GM19023 (cell line): ENCODE measurements around the gene PKNOX1.
"Not testable (repeated sequence)": the region's sequence is repeated elsewhere in the genome, so short reads cannot be mapped to it uniquely, and the experiment has no call there.

Source experiments
- ATAC-seq: cut with Tn5 transposase; IDR thresholded peaks from one replicate; pipeline ENCODE4 v1.9.1; 2021; ENCODE audit warnings: mild to moderate bottlenecking, moderate library complexity; ENCODE audit not compliant: unreplicated experiment

Gene PKNOX1

DNA sequence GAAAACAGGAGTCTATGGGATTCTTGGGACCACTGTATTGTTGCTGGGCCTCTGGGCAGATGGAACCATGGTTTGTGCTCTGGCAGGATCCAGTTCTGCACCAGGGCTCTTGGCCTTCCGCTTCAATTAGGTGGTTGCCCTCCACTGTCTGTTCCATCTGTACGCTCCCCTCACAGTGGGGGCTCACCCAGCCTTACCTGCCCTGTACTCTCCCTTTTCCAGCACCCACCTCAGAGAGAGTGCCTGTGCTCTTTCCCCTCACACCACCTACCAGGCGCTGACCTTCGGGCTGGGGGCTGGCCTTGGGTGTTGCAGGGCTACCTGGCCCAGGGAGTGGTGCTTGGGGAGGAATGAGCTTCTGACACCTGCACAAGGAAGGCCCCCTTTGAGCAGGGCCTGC is 7.5 kb downstream of the PKNOX1 start:
- ATAC-seq: no peak

DNA sequence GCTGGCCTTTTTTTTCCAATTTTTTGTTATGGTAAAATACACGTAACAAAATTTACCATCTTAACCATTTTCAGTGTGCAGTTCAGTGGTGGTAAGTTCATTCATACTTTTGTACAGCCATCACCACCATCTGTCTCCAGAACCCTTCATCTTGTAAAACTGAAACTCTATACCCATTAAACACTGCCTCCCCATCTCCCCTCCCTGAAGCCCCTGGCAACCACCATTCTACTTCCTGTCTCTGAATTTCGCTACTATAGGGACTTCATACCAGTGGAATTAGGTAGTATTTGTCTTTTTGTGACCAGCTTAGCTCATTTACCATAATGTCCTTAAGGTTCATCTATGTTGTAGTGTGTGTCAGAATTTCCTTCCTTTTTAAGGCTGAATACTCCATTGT is 8.7 kb downstream of the PKNOX1 start:
- ATAC-seq: no peak

DNA sequence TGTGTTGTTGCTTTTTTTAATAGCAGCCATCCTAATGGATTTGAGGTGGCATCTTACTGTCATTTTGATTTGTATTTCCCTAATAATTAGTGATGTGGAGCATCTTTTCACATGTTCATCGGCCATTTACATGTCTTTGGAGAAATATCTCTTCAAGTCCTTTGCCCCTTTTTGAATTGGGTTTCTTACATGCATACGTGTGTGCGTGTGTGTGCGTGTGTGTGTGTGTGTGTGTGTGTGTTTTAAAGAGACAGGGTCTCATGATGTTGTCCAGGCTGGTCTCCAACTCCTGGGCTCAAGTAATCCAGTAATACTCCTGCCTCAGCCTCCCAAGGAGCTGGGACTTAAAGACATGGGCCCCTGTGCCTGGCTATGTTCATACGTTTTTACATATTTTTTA is 9.5 kb downstream of the PKNOX1 start:
- ATAC-seq: no peak

DNA sequence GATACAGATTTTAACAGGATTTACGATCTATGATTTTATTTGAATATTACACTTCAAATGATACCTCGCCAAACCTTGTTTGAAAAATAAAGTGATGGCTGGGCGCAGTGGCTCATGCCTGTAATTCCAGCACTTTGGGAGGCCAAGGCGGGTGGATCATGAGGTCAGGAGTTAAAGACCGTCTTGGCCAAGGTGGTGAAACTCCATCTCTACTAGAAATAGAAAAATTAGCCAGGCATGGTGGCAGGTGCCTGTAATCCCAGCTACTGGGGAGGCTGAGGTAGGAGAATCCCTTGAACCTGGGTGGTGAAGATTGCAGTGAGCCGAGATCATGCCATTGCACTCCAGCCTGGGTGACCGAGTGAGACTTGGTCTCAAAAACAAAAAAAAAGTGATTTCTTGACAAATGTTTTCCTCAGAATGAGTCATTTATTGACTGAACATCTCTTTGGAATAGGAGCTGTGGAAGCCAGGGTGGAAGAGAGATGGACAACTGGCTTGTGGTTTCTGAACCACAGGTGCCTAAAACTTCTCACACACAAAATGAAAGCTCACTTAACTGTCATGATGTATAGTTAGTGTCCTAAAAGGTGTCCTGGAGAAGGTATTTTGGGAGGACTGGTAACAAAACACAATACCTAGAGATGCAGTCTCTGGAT is 11.9 kb downstream of the PKNOX1 start:
- no peak for ATAC-seq

DNA sequence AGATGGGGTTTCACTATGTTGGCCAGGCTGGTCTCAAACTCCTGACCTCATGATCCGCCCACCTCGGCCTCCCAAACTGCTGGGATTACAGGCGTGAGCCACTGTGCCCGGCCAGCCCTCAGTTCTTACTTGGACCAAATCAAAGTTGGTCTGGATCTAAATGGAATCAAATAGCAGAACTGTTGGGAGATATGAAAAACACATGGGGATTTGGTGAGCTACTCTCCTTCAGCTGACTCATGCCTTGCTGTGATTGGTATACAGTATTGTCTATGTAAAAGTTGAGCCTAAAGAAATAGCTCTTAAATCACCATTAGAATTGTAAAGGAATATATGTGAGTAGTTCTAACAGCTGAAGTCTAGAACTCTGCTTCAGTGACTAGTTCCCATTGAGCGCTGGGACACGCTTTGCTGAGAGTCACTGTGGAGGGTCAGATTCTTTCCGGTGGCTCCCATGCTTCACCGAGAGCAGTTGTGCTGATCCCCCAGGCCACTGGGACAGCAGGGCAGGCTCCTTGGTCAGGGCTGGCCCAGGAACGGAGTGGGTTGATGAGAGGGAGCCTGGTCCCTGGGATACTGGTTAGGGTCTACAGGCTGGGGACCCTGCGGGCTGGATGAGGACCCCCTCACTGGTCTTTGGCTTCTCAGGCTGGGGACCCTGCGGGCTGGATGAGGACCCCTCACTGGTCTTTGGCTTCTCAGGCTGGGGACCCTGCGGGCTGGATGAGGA is 14.0 kb downstream of the PKNOX1 start:
- no peak for ATAC-seq

DNA sequence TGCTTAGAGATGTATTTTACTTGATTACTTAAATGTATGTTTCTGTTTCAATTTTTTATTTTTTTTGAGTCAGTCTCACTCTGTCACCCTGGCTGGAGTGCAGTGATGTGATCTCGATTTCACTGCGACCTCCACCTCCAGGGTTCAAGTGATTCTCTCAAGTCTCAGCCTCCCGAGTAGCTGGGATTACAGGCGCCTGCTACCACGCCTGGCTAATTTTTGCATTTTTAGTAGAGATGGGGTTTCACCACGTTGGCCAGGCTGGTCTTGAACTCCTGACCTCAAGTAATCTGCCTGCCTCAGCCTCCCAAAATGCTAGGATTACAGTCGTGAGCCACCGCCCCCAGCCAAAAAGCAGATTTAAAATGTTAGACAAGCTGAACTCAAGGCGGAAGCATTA is 15.0 kb downstream of the PKNOX1 start:
- not testable (repeated sequence) for ATAC-seq

DNA sequence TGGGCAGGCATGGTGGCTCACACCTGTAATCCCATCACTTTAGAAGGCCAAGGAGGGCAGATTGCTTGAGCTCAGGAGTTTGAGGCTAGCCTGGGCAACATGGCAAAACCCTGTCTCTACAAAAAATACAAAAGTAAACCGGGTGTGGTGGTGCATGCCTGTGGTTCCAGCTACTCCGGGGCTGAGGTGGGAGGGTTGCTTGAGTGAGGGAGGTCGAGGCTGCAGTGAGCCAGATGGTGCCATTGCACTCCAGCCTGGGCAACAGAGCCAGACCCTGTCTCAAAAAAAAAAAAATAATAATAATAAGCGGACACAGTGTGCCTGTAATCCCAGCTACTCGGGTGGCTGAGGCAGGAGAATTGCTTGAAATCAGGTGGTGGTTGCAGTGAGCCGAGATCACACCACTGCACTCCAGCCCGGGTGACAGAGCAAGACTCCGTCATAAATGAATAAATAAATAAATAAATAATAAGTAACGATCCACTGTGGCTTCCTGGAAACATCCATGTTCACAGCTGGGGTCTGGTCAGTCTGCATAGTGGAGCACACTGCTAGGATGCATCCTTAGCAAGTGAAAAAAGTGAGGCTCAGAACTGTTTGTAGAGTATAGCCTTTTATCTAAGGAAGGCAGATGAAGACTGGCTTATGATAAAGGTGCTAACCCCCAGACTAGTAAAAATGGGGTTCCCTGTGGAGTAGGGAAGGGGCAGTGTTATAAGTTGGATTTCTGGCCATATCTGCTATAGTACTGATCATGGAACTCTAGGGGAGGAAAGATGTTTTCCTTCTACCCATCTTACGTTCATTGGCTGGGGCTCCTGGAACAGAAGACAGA is 15.7 kb downstream of the PKNOX1 start:
- ATAC-seq: no peak

DNA sequence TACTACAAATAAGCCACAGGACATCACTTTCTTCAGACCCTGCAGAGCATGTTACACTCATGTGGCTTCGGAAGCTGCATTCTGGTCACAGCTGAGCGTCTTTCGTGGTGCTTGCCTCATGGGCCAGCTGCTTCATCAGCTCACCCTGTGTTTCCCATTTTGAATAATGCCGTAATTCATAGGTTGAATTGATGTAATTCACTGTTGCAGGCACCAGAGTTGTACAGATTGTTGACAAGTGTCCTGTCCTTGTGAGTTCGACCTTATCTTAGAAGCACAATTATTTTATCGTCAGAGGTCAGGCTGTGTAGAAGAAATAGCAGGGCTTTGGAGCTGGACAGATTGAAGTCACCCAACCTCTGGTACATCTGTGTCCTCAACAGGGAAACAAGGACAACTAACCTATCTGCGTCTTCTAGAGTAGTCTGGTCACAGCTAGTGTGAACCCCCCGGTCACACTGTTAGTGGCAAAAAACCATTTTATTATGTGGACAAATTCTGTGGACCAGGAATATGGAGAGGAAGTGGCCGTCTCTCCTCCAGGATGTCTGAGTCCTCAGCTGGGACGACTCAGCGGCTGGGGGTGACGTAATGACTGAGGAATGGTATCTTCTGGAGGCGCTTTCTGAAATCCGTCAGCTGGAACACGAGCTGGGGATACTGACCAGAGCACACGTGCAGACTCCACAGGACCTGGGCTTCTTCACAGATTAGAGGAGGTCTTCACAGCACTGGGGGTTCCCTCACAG is 17.8 kb downstream of the PKNOX1 start:
- ATAC-seq: no peak

DNA sequence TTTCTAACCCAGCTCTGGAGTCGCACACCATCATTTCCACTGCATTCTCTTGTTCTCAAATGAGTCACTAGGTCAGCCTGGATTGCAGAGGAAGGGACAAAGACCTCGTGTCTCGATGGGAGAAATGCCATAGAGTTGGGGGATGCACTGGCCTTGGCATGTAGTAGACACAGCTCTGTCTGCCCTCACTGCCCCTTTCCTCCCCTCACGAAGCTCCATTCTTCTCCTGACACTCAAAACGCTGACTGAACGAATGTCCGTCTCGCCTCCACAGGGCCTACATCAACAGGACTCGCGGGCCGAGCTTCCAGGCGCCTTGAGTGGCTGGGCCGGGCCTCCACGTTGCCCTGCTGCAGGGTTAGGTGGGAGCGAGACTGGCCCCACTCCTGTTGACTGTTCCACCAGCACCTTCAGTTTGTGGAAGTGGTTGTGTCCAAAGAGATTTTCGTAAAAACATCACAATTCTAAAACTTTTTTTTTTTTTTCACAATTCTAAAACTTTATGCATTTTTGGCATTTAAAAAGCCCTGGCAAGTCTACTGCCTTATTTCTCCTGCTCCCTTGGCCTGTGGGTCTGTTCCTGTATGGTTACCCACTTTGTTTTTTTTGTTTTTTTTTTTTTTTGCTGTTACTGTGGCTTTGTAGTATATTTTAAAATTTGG is 18.8 kb downstream of the PKNOX1 start:
- ATAC-seq: no peak

DNA sequence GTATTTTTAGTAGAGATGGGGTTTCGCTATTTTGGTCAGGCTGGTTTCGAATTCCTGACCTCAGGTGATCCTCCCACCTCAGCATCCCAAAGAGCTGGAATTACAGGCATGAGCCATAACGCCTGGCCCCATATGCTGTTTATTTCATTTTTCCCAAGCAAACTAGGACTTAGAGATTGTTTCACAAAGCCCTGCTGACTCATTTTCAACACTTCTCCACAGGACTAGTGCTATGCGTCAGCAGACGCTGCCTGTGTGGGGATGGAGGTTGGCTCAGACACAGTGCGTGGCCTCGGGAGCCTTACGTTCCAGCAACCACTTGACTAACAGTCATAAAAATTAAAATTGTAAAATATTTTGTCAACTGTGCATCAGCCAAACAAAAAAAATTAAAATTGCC is 22.7 kb downstream of the PKNOX1 start:
- no peak for ATAC-seq

DNA sequence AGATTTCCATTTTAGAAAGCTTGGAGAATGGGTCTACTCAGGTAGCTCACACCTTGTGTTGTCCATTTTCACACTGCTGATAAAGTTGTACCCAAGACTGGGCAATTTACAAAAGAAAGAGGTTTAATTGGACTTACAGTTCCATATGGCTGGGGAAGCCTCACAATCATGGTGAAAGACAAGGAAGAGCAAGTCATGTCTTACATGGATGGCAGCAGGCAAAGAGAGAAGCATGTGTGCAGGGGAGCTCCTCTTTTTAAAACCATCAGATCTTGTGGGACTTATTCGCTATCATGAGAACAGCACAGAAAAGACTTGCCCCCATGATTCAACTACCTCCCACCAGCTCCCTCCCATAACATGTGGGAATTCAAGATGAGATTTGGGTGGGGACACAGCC is 23.6 kb downstream of the PKNOX1 start:
- not testable (repeated sequence) for ATAC-seq

DNA sequence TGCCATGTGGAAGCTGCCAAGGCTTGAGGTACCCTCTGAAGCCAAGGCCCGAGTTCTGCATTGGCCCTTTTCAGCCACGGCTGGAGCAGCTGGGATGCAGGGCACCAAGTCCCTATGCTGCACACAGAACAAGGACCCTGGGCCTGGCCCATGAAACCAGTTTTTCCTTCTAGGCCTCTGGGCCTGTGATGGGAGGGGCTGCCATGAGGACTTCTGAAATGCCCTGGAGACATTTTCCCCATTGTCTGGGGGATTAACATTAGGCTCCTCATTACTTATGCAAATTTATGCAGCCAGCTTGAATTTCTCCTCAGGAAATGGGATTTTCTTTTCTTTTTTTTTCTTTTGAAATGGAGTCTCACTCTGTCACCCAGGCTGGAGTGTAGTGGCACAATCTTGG is 24.8 kb downstream of the PKNOX1 start:
- ATAC-seq: not testable (repeated sequence)

DNA sequence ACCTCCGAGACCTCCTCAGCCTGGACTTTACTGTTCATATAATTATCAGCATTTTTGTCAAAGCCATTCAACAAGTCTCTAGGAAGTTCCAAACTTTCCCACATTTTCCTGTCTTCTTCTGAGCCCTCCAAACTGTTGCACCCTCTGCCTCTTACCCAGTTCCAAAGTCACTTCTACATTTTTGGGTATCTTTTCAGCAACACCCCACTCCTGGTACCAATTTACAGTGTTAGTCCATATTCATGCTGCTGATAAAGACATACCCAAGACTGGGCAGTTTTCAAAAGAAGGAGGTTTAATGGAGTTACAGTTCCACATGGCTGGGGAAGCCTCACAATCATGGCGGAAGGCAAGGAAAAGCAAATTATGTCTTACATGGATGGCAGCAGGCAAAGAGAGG is 25.7 kb downstream of the PKNOX1 start:
- ATAC-seq: not testable (repeated sequence)

DNA sequence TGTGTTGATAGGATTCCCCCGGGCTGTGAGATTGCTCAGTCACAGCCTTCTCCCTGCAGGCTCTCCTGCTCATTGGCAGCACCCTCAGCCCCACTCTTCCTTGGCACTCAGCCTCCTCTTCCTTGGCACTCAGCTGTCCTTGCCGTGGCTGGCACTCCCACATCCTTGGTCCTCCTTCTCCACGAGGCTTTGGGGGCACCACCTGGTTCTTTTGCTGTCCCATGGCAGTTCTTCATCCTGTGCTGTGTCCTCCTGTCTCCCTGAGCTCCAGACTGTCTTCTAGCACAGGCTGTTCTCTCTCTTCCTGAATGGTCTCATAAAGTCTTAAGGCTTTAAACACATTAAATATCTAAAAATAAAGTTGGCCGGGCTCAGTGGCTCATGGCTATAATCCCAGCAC is 27.0 kb downstream of the PKNOX1 start:
- no peak for ATAC-seq

DNA sequence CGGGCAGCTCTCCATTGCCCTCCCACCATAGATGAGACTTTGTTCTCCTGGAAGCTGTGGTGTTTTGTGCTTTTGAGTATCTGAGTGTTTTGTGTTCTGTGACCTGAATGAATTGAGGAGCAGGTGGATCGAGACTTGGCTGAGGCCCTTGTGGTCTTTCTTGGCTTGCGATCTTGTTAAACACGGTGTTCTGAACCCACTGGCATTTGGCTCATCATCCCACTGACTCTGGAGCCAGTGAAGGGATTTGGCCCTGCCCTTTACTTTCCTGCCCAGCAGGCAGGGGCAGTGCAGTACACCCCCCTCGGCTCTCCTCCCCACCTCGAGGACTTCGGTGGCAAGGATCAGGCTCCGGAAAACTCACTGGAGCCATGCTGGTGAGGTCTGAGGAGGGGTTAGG is 30.6 kb downstream of the PKNOX1 start:
- ATAC-seq: no peak

DNA sequence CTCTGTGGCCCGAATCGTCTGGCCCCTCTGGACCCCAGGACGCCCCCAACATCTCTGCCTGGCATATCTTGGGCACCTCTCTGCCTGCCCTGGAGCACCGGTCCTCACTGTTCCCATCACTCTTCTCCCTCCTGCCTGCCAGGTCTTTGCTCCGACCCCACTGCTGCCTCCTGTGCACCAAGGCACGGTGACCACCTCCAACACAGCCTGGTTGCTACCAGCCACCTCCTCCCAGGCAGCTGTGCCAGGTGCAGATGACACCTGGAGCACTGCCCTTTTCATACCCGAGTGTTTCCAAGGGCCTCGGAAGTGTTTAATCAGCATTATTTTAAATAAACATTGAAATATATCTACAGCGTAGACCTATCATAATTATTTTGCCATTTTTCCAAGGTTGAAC is 31.3 kb downstream of the PKNOX1 start:
- no peak for ATAC-seq

DNA sequence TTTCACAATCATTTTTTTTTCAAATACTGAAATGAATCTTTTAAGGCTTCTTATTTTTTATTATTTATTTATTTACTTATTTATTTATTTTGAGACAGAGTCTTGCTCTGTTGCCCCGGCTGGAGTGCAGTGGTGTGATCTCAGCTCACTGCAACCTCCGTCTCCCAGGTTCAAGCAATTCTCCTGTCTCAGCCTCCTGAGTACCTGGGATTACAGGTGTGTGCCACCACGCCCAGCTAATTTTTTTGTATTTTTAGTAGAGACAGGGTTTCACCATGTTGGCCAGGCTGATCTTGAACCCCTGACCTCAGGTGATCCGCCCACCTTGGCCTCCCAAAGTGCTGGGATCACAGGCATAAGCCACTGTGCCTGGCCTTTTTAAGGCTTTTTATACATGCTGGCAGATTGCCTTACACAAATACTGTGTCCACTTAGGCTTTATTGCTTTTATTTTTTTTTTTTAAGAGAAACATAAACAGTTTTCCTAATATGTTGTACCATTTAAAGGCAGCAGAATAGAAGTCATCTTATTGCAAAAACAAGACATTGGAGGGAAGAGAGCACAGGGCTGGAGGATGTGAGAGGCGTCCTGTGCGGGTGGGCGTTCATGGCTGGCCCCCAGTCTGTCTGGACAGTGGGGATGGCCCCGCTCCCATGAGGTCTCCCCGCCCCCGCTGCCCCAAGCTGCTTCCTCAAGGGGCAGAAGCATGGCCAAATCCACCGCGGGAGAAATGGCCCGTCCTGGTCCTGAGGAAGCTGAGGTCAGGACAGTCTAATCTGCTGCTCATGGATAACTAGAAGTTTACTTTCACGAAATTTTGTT is 31.9 kb downstream of the PKNOX1 start:
- not testable (repeated sequence) for ATAC-seq

DNA sequence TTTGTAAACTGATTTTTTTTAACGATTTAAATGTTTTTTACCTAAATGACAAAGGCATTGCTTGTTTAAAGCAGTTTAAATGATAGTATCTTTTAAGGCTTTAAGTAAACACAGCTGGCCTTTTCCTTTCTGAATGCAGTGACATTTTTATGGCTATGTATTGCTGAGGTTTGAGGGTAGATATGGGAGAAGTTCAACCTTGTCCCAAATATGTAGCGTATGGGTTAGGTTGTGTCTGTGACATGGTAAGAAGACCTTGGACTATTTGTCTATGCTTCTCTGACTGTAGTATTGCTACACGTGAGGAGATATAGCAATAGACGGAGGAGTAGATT is 32.5 kb downstream of the PKNOX1 start:
- no peak for ATAC-seq

DNA sequence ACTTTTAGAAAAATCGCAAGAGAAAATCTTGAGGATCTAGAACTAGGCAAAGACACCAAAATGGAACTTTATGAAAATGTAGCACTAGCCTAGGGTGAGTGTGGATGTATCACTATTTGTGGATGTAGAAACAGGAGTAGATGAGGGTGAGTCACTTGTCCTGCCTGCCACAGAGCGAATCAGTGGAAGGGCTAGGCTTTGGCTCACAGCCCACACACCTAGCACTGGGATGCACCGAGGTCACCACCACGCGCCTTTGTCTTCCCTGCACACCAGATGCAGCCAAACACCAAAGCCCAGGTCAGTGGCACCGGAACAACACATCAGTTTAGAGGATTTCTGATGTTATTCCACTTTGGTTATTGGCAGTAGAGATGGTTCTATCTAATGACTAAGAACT is 38.2 kb downstream of the PKNOX1 start:
- ATAC-seq: no peak
